IMR-90 (cell line): ENCODE results near the gene TMC3. TPM values are rescaled to one million over a fixed set of nuclear protein-coding genes. Genes with fewer than 3 reads are reported as not detected.

Experiments used
- ATAC-seq: fragments of 200-7000 bp; cut with Tn5 transposase; 2 replicates; pipeline ENCODE4 v1.9.1; 2020; ENCODE audit warnings: low read depth, mild to moderate bottlenecking, moderate library complexity
- BruUV-seq: library from RNA; stranded (reverse); fragments of 400-500 nt; replicated peaks from 2 replicates; lab custom pipeline; 2021; lab: Mats Ljungman, UMichigan
- CTCF ChIA-PET: fragments of 300-600 bp; formaldehyde crosslinking; extraction: SDS; loops from one replicate; lab custom pipeline; 2021; ENCODE audit warnings: antibody characterized with exemption; lab: Yijun Ruan, JAX
- POLR2A ChIA-PET: fragments of 300-600 bp; sonication (Branson Sonifier 250); formaldehyde crosslinking; loops from one replicate; lab custom pipeline; 2022; ENCODE audit warnings: antibody characterized with exemption; ENCODE audit not compliant: unreplicated experiment; lab: Charles Lee
- DNase-seq: peaks from one replicate; pipeline ENCODE4 v3.0.0; 2013
- H2AFZ ChIP-seq: replicated peaks from 2 replicates; pipeline ENCODE3; 2013; ENCODE audit warnings: low read length, mild to moderate bottlenecking; ENCODE audit not compliant: poor library complexity
- H2AK5ac ChIP-seq: 2 replicates; pipeline ENCODE4 v1.6.1; 2013; ENCODE audit warnings: low read depth, low read length, inconsistent platforms
- H2AK9ac ChIP-seq: replicated peaks from 2 replicates; pipeline ENCODE3; 2013; ENCODE audit warnings: mild to moderate bottlenecking, low read depth, low read length, moderate library complexity; ENCODE audit not compliant: poor library complexity
- H2BK120ac ChIP-seq: 2 replicates; pipeline ENCODE4 v1.6.1; 2013; ENCODE audit warnings: low read depth, low read length, inconsistent platforms
- H2BK15ac ChIP-seq: 3 replicates; pipeline ENCODE4 v1.6.1; 2013; ENCODE audit warnings: low read depth, low read length, inconsistent platforms
- H2BK20ac ChIP-seq: 2 replicates; pipeline ENCODE4 v1.6.1; 2013; ENCODE audit warnings: low read depth, mild to moderate bottlenecking, inconsistent platforms, low read length, moderate library complexity
- H2BK5ac ChIP-seq: 2 replicates; pipeline ENCODE4 v1.6.1; 2013; ENCODE audit warnings: mild to moderate bottlenecking, low read depth, low read length, inconsistent platforms; ENCODE audit not compliant: poor library complexity, severe bottlenecking
- H3K14ac ChIP-seq: replicated peaks from 2 replicates; pipeline ENCODE4 v1.6.1; 2013; ENCODE audit warnings: low read depth, low read length, inconsistent platforms
- H3K18ac ChIP-seq: 2 replicates; pipeline ENCODE4 v1.6.1; 2013; ENCODE audit warnings: low read depth, low read length, control low read depth
- H3K23ac ChIP-seq: 2 replicates; pipeline ENCODE4 v1.6.1; 2013; ENCODE audit warnings: low read depth, low read length, inconsistent platforms
- H3K27ac ChIP-seq: 2 replicates; pipeline ENCODE4 v1.5.1; 2013; ENCODE audit warnings: mild to moderate bottlenecking, control low read depth, low read length; ENCODE audit not compliant: insufficient read depth
- H3K27me3 ChIP-seq: 2 replicates; pipeline ENCODE4 v1.6.1; 2013; ENCODE audit warnings: low read length; ENCODE audit not compliant: control insufficient read depth, insufficient read depth
- H3K36me3 ChIP-seq: 2 replicates; pipeline ENCODE4 v1.6.1; 2013; ENCODE audit warnings: low read length, mixed read lengths; ENCODE audit not compliant: control insufficient read depth, insufficient read depth
- H3K4ac ChIP-seq: 2 replicates; pipeline ENCODE4 v1.6.1; 2013; ENCODE audit warnings: low read depth, low read length, inconsistent platforms
- H3K4me1 ChIP-seq: 2 replicates; pipeline ENCODE4 v1.6.1; 2013; ENCODE audit warnings: low read length, mixed read lengths; ENCODE audit not compliant: control insufficient read depth, insufficient read depth
- H3K4me2 ChIP-seq: 2 replicates; pipeline ENCODE4 v1.6.1; 2013; ENCODE audit warnings: low read depth, mild to moderate bottlenecking, control low read depth, low read length, moderate library complexity
- H3K4me3 ChIP-seq: 2 replicates; pipeline ENCODE4 v1.5.1; 2013; ENCODE audit warnings: low read depth, mild to moderate bottlenecking, control low read depth, low read length, moderate library complexity; ENCODE audit not compliant: insufficient read depth
- H3K56ac ChIP-seq: 2 replicates; pipeline ENCODE4 v1.6.1; 2013; ENCODE audit warnings: low read length, inconsistent platforms; ENCODE audit not compliant: insufficient read depth; ENCODE audit errors: extremely low read depth
- H3K79me1 ChIP-seq, 2 experiments: 2 replicates each; pipeline ENCODE4 v1.6.1; 2013; ENCODE audit warnings: low read length in 2 of 2, inconsistent platforms in 1 of 2, low read depth in 1 of 2
- H3K9ac ChIP-seq: 2 replicates; pipeline ENCODE4 v1.6.1; 2013; ENCODE audit warnings: low read depth, low read length, control low read depth
- H3K9me1 ChIP-seq: 2 replicates; pipeline ENCODE4 v1.6.1; 2013; ENCODE audit warnings: low read length, inconsistent platforms; ENCODE audit not compliant: insufficient read depth
- H3K9me3 ChIP-seq: 2 replicates; pipeline ENCODE4 v1.6.1; 2013; ENCODE audit warnings: low read length; ENCODE audit not compliant: control insufficient read depth, insufficient read depth
- H4K20me1 ChIP-seq: 2 replicates; pipeline ENCODE4 v1.6.1; 2013; ENCODE audit warnings: low read length, inconsistent platforms; ENCODE audit not compliant: insufficient read depth
- H4K5ac ChIP-seq: 2 replicates; pipeline ENCODE4 v1.6.1; 2013; ENCODE audit warnings: mild to moderate bottlenecking, low read depth, low read length, control low read depth
- H4K8ac ChIP-seq, 2 experiments: 2 replicates each; pipeline ENCODE4 v1.6.1; 2013; ENCODE audit warnings: low read depth in 2 of 2, low read length in 2 of 2, control low read depth in 1 of 2, inconsistent platforms in 1 of 2
- H4K91ac ChIP-seq: 2 replicates; pipeline ENCODE4 v1.6.1; 2013; ENCODE audit warnings: low read depth, low read length, inconsistent platforms; ENCODE audit not compliant: insufficient read depth
- CEBPB ChIP-seq: IDR thresholded peaks from 2 replicates; pipeline ENCODE4 v1.6.1; 2012; ENCODE audit warnings: low read depth, low read length, improper control_type of control experiment
- CHD1 ChIP-seq: IDR thresholded peaks from 2 replicates; pipeline ENCODE4 v1.6.1; 2012; ENCODE audit warnings: low read depth, low read length, improper control_type of control experiment
- CTCF ChIP-seq: conservative IDR thresholded peaks from 2 replicates; pipeline ENCODE4 v1.5.1; 2012; ENCODE audit warnings: mild to moderate bottlenecking, low read depth, low read length, improper control_type of control experiment
- ELK1 ChIP-seq: fragments of 150-350 bp; IDR thresholded peaks from 2 replicates; pipeline ENCODE4 v1.6.1; 2016; ENCODE audit warnings: low read depth, mild to moderate bottlenecking, low read length, moderate library complexity, borderline replicate concordance
- FOS ChIP-seq: fragments of 150-350 bp; IDR thresholded peaks from 2 replicates; pipeline ENCODE4 v1.6.1; 2016; ENCODE audit warnings: low read depth, low read length
- MAFK ChIP-seq: IDR thresholded peaks from 2 replicates; pipeline ENCODE4 v1.6.1; 2012; ENCODE audit warnings: low read depth, low read length, improper control_type of control experiment
- MAZ ChIP-seq: IDR thresholded peaks from 2 replicates; pipeline ENCODE4 v1.6.1; 2012; ENCODE audit warnings: low read depth, mild to moderate bottlenecking, low read length, improper control_type of control experiment, moderate library complexity, borderline replicate concordance
- MXI1 ChIP-seq: IDR thresholded peaks from 2 replicates; pipeline ENCODE4 v1.6.1; 2012; ENCODE audit warnings: low read depth, mild to moderate bottlenecking, low read length, moderate library complexity, borderline replicate concordance
- NFE2L2 ChIP-seq: fragments of 150-350 bp; IDR thresholded peaks from 2 replicates; pipeline ENCODE4 v1.6.1; 2016; ENCODE audit warnings: low read depth, mild to moderate bottlenecking, low read length
- POLR2A ChIP-seq: IDR thresholded peaks from 2 replicates; pipeline ENCODE4 v1.6.1; 2012; ENCODE audit warnings: mild to moderate bottlenecking, low read depth, low read length
- RAD21 ChIP-seq: IDR thresholded peaks from 2 replicates; pipeline ENCODE4 v1.6.1; 2012; ENCODE audit warnings: low read length, improper control_type of control experiment
- RCOR1 ChIP-seq: IDR thresholded peaks from 2 replicates; pipeline ENCODE4 v1.6.1; 2012; ENCODE audit warnings: mild to moderate bottlenecking, low read length, improper control_type of control experiment; ENCODE audit not compliant: insufficient replicate concordance
- RFX5 ChIP-seq: IDR thresholded peaks from 2 replicates; pipeline ENCODE4 v1.8.0; 2012; ENCODE audit warnings: low read depth, mild to moderate bottlenecking, low read length, moderate library complexity
- SMC3 ChIP-seq: fragments of 150-350 bp; IDR thresholded peaks from 2 replicates; pipeline ENCODE4 v1.6.1; 2016; ENCODE audit warnings: low read depth, mild to moderate bottlenecking, antibody characterized with exemption, low read length, moderate library complexity
- USF2 ChIP-seq: fragments of 150-350 bp; IDR thresholded peaks from 2 replicates; pipeline ENCODE4 v1.6.1; 2017; ENCODE audit warnings: mild to moderate bottlenecking, antibody characterized with exemption, low read length, low read depth
- WGBS, 2 experiments: methylation state at CpG; one replicate each; pipeline versions ENCODE4 v1.1.5 to v1.1.7; 2013; ENCODE audit warnings: missing lambda C conversion rate in 2 of 2; ENCODE audit not compliant: insufficient read length in 1 of 2; ENCODE audit errors: extremely low coverage in 2 of 2; 5-methylcytosine and 5-hydroxymethylcytosine counted together
- dilution Hi-C: fragments of 300-500 bp; cut with HindIII; formaldehyde crosslinking; loops from one replicate; pipeline ENCODE4 v1.14.3; 2018; ENCODE audit warnings: low sequenced_read_pairs; ENCODE audit not compliant: unreplicated experiment
- in situ Hi-C: fragments of 300-500 bp; cut with MboI; formaldehyde crosslinking; loops from 3 replicates; pipeline ENCODE4 v1.14.3; 2019; ENCODE audit warnings: low sequenced_read_pairs, inconsistent platforms, mixed read lengths
- intact Hi-C: fragments of 100-400 bp; cut with micrococcal nuclease; formaldehyde crosslinking; loops from 2 replicates; pipeline ENCODE4 v1.10.0; 2022
- polyA plus RNA-seq, 3 experiments: library from polyadenylated mRNA; depleted of rRNA; stranded (reverse); fragments of >200 nt; gene quantifications; 2 replicates each; pipeline ENCODE4 v1.2.3, GENCODE V29; 2012; ENCODE audit warnings: low replicate concordance in 1 of 3
- total RNA-seq: library from RNA; depleted of rRNA; stranded (reverse); fragments of >200 nt; gene quantifications from 2 replicates; pipeline ENCODE4 v1.2.3, GENCODE V29; 2012

TMC3 gene
- total and polyA plus RNA-seq, 2 of the 4 experiments (the other 2 are of a cell fraction) = not detected

GRCh38 chr15:81398456-81398855, 24.4 kb upstream of the TMC3 start:
- no peak overlapping the region for H2BK5ac ChIP-seq
- no peak overlapping the region for H3K4me2 ChIP-seq
- no peaks in the 10 kb centered on the region for H3K9me1 ChIP-seq
- no peak overlapping the region for H3K14ac ChIP-seq
- no peaks in the 10 kb centered on the region for H3K4me1 ChIP-seq
- no peak overlapping the region for H2AFZ ChIP-seq
- H4K8ac ChIP-seq = no peak overlapping the region
- H3K27me3 ChIP-seq = peaks cover 2% of the 10 kb centered on the region; the same call in 1 of the 2 replicates
- no peaks in the 10 kb centered on the region for H3K9me3 ChIP-seq
- no CpG with 5 or more reads among the region's 3 CpGs for WGBS, 2 experiments
- H3K36me3 ChIP-seq = no peaks in the 10 kb centered on the region
- no peak overlapping the region for H2BK15ac ChIP-seq
- no peak overlapping the region for H3K4me3 ChIP-seq
- ChIA-PET CTCF (interaction anchor here (0.6 to 4.6 kb wide), 4 partner anchors 11 to 132 kb away, joined by 3 to 23 read pairs (median 6); no protein-coding TSS in a partner anchor), POLR2A (no interaction called here)
- H2BK120ac ChIP-seq = no peak overlapping the region
- no peak for ATAC-seq
- intact Hi-C loops = no loop called here
- no peak overlapping the region for H3K27ac ChIP-seq
- H3K18ac ChIP-seq = no peak overlapping the region
- no peak for DNase-seq
- H4K5ac ChIP-seq = no peak overlapping the region
- H3K79me1 ChIP-seq = no peaks in the 10 kb centered on the region
- H3K9ac ChIP-seq = no peak overlapping the region
- no peak overlapping the region for H3K23ac ChIP-seq
- H2BK20ac ChIP-seq = no peak overlapping the region
- TF ChIP-seq NFE2L2 = no peak
- TF ChIP-seq CTCF = no peak
- no peak for TF ChIP-seq MAFK
- no peak for TF ChIP-seq MXI1
- no peak for TF ChIP-seq SMC3
- no peak for TF ChIP-seq FOS
- TF ChIP-seq USF2 = no peak
- no peak for TF ChIP-seq POLR2A
- no peak for TF ChIP-seq RCOR1
- no peak for TF ChIP-seq RFX5
- TF ChIP-seq CEBPB = no peak
- no peak for TF ChIP-seq MAZ
- no peak for TF ChIP-seq RAD21
- TF ChIP-seq CHD1 = no peak
- TF ChIP-seq ELK1 = no peak
- no peak overlapping the region for H3K4ac ChIP-seq
- no peak overlapping the region for H2AK9ac ChIP-seq
- H4K20me1 ChIP-seq = no peaks in the 10 kb centered on the region
- no peak overlapping the region for H2AK5ac ChIP-seq
- no peak overlapping the region for H3K56ac ChIP-seq
- dilution Hi-C loops = no loop called here
- H4K91ac ChIP-seq = no peak overlapping the region
- in situ Hi-C loops = loop anchor here (10.0 kb wide), 2 partner anchors 54 to 244 kb away; no protein-coding TSS in a partner anchor
- no TSS peak for BruUV-seq
